GM18909 (cell line): ENCODE results near the gene FOLR3.
A peak's percentile ranks its signal among the peaks of the same experiment; 100 is the strongest.
"Not testable (repeated sequence)": the region's sequence is repeated elsewhere in the genome, so short reads cannot be mapped to it uniquely, and the experiment has no call there.

Source experiments
- ATAC-seq: cut with Tn5 transposase; IDR thresholded peaks from one replicate; pipeline ENCODE4 v1.9.1; 2021; ENCODE audit warnings: mild to moderate bottlenecking; ENCODE audit not compliant: unreplicated experiment, poor library complexity

The FOLR3 gene

GRCh38 chr11:72135473-72135872 lies at the start of gene FOLR3:
FOLR3 (plus strand) TSS chr11:72135725; CDS start chr11:72135953, 228 bp downstream.
- not testable (repeated sequence) for ATAC-seq

GRCh38 chr11:72088076-72088808 lies 47.3 kb upstream of the FOLR3 start:
- ATAC-seq, result no peak

GRCh38 chr11:72091292-72091691 lies 44.2 kb upstream of the FOLR3 start:
- ATAC-seq, result no peak

- no peak for ATAC-seq
Measured at GRCh38 chr11:72098741-72099140, 36.8 kb upstream of the FOLR3 start.

GRCh38 chr11:72100009-72100408 lies 35.5 kb upstream of the FOLR3 start:
- no peak for ATAC-seq

DNA sequence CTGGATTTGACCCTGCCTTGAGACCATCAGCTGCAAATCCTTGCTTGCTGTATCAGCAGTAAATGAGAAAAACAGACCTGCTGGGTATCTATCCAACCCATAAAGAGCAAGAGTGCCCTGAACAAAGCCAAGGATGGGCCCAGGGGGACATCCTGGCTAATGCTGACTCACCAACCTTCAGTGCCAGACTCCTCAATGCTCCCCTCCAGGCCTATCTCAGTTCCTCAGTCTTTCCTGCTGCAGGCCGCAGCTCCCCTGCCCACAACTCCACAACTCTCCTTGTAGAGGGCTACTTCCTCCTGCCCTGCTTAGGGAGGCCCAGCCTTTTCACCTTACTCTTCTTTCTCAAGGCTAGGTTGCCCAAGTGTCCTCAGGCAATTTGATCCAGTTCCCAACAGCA lies 35.1 kb upstream of the FOLR3 start:
- ATAC-seq, result no peak

DNA sequence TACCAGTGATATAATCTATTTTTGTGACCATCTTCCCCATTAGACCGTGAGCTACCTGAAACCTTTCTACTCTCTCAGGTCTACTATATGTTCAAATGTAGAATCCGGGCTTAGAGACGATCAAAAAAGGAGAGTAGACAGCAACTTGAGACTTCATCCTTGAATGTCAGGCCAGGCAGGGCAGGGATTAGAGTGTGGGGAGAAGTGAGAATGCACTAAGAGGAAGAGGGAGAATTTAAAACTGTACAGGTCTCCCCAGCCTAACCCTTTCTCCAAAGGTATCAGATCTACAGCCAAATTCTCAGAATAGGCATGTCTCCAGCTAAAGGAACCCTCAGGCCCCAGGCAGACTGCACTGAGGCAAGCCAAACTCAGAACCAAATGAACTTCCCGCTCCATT lies 33.4 kb upstream of the FOLR3 start:
- no peak for ATAC-seq

GRCh38 chr11:72102631-72102945 lies 32.9 kb upstream of the FOLR3 start:
- ATAC-seq, result no peak

DNA sequence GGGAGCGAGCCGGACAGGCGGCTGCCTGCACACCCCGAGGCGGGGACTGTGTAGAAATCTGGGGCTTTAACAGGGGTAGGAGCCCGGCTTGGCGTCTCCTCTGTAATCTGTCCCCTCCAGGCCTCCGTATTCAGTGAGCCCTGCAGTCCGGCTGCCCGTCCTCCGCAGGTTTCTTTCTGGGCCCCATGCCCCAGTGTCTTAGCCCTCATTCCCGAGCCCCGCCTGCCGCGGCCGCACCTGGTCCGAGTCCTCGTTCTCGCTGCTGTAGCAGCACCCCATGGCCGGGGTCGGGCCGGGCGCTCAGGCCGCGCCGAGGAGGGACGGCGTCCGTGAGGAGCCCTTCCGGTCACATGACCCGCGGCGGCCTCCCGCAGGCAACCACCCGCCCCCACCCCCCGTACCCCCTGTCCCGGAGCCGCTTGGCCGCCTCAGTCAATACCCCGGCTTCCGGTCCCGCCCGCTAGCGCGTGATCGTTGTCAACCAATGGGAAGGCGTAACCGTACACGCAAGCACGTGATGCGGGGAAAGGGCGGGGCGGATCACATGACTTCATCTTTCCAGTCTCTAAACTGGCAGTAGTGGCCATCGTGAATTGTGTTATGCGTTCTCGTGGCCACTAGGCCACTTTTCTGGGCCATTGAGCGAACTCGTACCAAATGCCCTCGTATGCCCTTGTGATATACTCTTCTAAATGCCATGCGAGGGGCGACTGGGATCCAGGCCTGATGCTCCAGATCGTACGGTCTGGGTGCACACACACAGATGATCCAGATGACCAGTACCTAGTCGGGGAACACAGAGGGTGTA lies 32.4 kb upstream of the FOLR3 start, which contains the start of gene LAMTOR1:
TSS of gene LAMTOR1 (minus strand) at position 352 of the 808 bp plus-strand sequence. CDS start at position 279, 73 bp downstream.
- ATAC-seq, result peak; percentile 93

- ATAC-seq, result no peak
Measured at GRCh38 chr11:72103754-72104167, 31.8 kb upstream of the FOLR3 start.

DNA sequence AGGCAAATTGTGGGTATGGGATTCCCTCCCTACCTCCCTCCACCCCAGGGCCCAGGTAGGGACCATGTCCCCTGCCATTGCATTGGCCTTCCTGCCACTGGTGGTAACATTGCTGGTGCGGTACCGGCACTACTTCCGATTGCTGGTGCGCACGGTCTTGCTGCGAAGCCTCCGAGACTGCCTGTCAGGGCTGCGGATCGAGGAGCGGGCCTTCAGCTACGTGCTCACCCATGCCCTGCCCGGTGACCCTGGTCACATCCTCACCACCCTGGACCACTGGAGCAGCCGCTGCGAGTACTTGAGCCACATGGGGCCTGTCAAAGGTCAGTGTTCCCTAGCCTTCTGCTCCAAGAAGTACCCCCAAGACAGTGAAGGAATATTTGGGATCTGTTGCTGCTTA lies 29.6 kb upstream of the FOLR3 start, which contains the start of gene TOMT:
TSS of gene TOMT (plus strand) at position 37 of the 400 bp plus-strand sequence. CDS start at position 65, 28 bp downstream.
- no peak for ATAC-seq

- ATAC-seq, result peak; percentile 0
Measured at GRCh38 chr11:72111300-72112142, 24.0 kb upstream of the FOLR3 start.

DNA sequence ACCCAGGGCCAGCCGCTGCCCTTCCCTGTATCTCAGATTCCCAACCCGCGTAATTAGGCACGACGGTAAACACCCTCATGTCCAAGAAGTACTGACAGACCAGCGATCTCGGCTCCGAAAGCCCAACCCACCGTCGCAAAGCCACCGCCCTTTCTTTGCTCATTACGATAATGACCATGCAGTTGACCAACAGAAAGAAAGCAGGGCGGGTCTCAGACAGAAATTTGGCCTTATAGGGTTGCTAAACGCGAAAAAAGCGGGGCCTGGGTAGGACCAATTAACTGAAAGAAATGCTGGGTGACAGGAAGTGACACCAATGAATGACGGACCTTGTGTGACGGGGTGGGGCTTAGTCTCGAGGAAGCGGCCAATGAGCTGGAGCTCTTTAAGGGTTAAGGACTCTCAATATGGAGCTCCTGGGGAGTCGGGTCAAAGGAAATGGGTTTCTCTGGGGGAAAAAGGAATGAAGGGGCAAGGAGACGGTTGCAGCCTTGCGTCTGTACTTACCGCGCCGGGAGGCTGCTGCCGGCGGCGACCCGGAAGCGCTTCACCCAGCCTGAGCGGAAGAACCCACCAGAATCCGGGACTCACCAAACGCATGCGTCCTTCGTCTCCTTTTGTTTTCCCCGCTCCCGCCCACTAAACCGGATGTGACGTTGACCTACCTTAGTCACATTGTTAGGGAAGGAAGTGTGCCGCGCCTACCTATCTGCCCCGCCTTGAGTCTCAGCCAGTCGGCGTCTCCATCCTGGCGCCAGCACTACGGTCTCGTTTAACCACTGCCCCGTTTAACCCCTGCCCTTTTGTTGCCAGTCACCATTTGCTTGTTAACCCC lies 23.2 kb upstream of the FOLR3 start, which contains the start of gene ANAPC15:
TSS of gene ANAPC15 (minus strand) at position 553 of the 835 bp plus-strand sequence. CDS start 1,419 bp downstream, outside the sequence.
- peak; percentile 89 for ATAC-seq

DNA sequence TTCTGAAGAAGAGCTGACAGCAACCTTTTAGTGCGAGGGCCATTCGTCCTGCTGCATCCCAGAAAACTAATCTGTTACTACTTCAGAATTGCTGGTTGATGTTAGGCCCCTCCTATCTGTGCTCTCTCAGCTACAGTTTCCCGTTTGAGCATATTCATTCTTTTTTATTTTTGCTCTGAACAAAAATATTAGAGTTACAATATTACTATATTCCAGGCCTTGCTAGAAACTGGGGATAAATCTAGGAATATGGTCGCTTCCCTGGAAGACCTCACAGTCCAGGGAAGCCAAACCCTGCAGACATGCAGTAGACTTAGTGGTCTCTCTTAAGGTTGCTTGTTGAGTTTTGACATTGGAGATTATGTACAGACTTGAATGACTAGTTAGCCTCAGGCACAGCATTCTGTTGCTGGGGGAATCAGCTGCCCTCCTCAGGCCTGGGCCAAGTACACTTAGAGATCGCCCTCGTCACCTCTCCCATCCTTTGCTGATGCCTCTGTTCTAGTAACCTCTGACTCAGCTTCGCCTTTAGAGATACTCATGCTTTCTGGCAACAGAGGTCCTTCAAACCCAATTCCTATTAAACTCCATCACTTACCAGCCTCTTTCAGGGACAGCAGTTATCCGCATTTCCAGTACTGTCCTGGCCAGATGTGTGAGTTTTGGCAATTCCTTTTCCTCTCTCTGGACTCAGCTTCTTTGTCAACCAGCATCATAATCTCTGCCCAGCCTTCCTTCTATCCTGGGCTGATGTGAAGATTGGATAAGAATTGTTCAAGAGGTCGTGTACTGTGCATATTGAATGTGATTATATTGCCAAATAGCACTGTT lies 22.3 kb upstream of the FOLR3 start:
- ATAC-seq, result no peak

DNA sequence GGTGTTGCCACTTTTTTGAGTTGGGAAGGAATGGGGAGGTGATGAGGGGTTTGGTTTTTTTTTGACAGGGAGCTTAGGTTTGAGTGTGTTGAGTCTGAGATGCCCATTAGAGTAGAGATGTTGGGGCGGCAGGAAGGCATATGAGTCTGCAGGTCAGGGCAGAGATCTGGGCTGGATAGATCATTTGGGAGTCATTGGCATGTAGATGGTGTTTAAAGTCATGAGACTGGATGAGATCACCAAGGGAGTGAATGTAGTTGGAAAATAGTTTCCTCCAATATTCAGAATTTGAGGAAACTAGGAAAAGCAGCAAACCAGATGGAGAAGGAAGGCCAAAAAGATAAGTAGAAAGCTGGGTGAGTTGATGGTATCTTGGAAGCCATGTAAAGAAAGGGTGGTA lies 21.0 kb upstream of the FOLR3 start:
- ATAC-seq, result no peak

DNA sequence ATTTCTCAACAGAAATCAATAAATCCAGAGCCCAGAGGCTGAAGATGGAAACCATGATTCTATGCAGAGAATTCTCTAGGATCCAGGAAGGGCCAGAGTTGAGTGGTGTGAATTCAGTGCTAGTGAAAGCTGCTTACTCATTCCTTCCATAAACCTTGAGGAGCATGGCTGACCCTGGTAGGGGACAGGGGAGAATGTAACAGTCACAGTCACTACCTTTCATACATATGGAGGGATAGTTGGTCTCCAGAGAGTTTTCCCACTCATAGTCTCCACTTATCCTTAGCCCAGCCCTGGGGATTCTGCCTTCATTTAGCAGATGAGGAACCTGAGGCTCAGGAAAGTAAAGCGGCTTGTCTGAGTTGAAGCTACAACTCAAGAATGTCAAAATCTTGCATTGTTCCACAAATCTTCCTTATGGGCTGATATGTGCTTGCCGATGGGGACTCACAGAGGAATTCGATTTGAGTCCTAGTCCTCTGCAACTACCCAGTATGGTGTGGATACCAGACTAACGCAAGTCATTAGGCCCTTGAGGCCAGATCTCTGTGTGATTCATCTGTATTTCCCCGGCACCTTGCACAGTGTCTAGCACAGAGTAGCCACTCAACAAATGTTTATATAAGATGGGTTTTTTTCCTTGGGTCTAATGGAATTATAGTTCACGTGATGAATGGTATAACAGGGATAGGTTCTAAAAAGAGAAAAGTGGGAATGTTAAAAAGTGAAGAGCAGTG lies 19.3 kb upstream of the FOLR3 start:
- no peak for ATAC-seq

DNA sequence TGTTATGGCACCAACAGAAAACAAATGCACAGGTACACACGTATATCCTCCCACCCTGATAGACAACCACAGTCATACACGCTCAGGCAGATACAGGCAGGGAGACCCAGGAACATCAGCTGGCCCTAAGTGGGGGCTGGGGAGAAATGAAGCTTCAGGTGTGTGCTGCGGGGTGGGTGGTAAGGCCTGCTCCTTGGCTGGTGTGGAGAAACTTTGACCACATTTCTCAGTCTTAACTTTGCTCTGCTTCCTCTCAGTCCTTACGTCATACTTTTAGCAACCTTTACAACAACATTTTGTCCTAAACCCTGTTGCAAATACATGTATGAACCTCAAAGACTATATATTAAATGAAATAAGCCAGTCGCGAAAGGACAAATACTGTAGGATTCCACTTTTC lies 16.3 kb upstream of the FOLR3 start:
- ATAC-seq, result no peak

GRCh38 chr11:72120930-72121329 lies 14.6 kb upstream of the FOLR3 start:
- no peak for ATAC-seq
